Fibroblast of skin of scalp (primary cell): Measurements from ENCODE around the gene NUP50.

Experiments used
- DNase-seq: peaks from one replicate; pipeline ENCODE4 v3.0.0-alpha.2; 2013

The NUP50 gene

DNA sequence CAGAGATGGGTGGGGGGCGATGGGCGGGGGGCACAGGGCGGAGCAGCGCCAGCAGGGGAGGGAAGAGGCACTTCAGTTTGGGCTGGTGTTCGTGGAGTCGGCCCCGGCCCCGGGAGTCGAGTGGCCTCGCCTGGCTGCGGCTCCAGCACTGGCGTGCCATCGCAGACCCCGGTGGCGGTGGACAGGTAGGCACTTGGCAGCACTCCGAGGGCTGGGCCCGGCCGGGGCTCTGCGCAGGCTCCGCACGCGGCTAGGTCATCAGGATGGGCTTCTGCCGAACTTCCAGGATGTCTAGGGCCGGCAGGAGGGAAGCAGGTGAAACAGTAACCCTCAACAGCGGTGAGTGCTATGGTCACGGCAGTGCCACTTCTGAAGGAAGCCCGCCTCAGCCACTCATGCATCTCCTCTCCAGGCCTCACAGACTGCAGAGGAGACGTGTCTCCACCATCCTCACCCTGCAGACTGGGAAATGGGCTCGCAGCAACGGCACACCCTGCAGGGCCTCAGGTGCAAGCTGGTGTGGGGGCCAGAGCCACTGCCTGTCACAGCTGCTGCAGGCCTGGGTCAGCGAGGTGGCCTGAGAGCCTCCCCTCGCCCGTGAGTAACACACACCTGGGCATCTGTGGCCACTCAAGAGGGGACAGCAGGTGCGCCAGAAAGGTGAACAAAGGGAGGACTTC lies 33.3 kb downstream of the NUP50 start:
- DNase-seq, result no peak

DNA sequence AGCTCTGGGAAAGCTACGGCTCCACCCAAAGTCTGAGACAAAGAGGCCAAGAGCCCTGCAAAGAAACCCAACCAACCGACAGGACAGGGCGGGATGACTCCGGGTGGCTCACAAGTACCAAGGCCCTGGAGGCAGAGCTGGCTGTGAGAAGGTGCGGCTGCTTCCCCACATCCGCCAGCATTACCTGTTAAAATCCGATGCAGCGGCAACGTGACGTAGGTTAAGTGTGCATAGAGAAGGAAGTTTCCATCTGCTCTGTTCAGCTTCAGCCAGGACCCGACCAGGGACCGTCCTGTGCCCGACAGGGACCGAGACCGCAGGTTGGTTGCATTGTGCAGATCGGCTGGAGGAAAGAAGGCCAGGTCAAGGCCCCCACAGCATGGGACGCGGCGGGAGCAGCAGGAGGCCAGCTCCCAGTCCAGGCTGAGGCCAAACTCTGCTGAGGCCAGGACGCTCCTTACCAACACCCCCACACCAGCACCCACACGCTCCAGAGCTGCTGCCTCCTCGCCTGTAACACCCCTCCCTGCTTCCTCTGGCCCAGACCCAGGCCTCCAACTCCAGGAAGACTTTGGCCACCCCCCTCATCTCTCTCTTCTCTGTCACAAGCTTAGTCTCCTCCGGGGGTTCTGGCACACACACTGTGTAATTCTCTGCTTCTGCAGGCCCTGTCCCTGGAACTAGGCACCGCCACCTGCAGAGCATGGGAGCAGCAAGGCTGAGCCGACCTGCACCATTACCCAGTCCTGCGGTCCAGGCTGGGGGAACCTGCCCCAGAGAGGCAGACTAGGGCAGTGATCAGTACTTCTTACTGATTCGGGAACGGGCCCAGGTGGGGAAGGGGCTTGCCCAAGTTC lies 34.1 kb downstream of the NUP50 start:
- no peak for DNase-seq

DNA sequence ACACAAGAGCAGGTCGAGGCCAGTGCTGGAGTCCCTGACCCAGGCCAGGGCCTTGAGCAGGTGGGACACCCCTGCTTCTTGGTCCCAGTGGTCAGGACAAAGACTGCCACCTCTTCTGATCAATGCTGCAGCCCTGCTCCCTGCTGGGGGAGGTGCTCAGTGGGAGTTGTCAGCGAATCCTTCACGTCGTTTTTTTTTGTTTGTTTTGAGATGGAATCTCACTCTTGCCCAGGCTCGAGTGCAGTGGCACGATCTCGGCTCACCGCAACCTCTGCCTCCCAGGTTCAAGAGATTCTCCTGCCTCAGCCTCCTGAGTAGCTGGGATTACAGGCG lies 34.7 kb downstream of the NUP50 start:
- DNase-seq, result no peak

DNA sequence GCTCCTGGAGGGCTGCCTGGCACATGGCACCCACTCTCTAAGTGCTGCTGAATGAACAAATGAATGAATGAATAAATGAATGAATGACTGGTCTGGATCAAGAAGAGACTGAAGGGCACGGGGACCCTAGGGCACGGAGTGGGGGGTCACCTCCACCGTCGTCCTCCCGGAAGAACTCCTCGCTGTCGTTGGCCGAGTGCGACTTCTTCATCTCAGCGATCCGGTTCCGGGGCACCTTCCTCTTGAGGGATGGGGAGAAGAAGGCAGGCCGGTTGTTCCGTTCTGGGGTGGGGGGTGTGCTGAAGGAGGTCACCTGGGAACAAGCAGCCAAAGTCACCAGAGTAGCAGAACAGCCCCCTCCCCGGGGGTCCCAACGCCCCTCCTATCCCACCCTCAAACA lies 36.0 kb downstream of the NUP50 start:
- no peak for DNase-seq

DNA sequence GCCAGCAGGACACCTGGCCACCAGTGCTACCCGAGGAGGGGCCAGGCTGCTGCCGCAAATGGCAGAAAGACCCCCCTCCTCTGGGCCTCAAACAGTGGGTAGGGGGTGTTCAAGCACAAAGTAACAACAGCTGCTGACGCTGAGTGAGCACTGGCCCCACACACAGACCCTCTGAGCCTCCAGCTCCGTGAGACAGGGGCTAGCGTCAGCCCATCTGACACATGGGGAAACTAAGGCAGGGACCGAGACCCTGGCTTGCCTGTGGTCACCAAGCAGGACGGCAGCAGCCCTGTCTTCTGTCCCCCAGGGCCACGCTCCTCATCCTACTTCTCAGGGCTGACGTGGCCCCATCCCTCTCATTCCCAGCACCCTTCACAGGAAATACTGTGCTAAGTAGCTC lies 36.5 kb downstream of the NUP50 start:
- DNase-seq, result no peak

DNA sequence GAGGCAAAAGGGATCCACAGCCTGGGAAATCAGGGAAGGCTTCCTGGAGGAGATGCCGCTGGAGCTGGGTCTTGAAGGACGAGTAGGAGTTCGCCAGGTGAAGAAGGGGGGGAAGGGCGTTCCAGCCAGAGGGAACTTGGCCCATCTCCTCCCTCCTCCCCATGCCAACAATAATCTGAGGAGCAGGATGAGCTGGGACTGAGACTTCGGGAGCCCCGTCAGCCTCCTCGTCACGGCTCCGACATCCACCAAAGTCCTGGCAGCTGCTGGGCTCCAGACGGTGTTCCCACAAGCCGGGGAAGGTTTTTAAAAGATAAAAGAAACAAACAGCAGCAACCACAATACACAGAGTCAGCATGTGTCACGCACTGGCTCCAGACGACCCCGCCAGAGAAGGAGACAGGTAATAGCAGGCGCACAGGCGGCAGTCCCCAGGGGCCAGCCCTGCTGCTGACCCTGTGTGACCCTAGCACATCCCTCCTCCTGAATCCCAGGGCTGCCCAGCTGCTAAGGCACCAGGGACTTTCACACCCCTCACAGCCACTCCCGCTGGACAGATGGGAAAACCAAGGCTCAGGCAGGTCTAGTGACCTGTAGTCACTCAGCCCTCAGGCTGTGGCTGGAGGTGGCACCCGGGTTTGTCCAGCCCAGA lies 37.3 kb downstream of the NUP50 start:
- peak; percentile 26 for DNase-seq

DNA sequence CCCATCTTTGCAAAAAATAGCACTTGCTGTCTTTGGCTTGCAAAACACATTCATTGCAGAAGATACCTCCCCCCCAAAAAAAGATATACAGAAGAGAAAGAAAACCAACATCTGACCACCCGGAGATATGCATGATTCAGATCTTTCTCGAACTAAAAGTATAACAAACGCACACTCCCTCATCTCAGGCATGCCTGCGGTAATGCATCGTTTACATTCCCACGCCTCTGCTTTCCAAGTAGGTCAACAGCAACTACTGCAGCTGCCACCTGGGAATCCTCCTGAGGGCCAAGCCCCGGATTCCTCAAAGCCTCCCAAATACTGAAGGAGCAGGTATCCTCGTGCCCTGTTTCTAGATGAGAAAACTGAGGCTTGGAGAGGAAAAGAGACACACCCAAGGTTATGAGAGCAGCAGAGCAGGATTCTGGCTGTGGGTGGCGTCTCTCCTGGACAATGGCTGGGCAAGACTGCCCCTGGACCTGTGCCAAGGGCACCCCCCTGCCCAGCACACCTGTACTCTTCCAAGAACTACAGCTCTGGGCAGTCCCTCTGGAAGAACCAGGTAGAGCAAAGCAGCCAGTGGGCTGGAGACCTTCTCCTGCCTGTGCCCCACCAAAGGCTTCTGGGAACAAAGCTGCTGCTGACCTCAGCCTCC lies 38.1 kb downstream of the NUP50 start:
- DNase-seq, result peak; percentile 86

DNA sequence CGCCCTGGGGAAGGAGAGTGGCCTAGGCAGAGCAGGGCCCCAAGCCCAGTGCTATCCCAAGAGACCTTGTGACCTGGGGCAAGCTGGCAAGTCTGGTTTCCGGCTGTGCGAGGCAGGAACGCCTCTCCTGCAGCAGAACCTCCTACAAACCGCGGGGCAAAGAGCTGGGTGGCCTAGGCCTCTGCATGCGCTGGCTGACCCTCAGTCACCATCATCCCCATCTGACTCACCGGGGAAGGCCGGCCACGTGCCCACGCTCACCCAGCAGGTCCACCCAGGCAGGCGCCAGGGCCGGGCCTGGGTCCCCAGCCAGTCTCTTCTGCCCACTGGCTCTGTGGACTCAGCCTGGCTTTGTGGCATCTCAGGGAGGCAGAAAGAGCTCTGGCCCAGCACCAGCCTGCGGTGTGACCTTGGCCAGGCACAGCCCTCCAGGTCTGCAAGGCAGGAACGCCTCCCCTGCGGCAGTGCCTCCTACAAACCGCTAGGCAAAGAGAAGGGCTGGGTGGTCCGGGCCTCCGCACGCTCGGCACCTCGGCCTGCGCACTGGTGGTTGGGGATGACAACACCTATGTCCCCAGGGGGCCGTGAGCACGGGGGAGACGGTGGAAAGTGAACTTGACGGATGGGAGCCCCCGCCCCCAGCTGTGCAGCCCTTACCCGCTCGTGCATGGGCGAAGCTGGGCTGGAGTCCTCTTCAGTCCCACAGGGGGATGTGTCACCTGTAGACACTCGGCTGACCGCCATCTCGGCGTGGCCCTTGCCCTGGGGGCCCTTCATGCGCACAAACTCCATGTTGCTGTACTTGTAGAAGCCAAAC lies 38.8 kb downstream of the NUP50 start:
- DNase-seq, result no peak

DNA sequence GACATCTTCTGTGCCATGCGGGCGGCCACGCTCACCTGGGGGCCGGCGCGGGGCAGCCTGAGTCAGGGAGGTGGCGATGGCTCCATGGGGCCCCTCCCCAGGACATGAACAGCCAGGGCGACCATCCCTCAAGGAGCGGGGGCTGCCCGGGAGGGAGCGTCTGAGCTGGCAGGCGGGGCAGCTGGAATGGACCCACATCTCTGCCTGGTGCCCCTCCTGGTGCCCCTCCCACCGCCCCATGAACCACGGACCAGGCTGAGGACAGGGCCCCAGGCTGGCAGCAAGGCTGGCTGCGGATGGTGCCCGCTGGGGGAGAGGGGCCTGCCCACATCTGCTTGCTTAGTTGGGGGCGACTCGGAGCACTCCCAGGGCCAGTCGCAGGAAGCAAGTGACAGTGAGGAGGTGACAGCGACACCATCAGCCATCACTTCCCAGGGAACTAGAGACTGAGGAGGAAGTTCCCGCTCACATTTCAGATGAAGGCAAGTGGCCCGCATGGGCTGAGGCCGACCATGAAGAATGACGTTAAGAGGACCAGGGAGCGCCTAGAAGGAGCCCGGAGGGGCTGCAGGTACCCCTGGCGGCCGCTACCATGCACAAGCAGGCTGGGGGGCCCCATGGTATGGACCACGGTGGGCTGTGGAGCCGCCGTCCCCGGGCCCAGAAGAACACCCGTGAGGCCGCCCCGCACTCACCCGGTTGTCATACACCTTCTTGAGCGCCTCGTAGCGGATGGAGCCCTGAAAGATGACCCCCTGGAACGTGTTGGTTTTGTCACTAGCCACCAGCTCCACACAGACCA lies 39.6 kb downstream of the NUP50 start:
- DNase-seq, result no peak

DNA sequence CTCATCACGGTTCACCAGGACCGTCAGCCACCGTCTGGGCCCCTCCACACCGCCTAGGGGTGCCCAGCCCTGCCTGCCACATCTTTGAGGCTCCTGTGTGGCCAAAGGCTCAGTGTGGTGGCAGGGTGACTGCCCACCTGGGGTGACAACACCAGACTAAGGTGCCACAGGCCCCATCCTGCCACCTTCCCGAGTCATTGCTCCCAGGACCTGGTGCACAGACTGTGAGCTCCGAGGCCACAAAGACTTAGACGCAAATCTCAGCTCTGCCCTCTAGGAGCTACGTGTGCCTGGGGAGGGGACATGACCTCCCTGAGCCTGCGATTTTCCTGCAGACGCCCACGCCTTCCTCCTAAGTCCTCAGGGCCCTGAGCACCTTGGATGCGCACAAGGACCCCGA lies 40.5 kb downstream of the NUP50 start:
- DNase-seq, result no peak

DNA sequence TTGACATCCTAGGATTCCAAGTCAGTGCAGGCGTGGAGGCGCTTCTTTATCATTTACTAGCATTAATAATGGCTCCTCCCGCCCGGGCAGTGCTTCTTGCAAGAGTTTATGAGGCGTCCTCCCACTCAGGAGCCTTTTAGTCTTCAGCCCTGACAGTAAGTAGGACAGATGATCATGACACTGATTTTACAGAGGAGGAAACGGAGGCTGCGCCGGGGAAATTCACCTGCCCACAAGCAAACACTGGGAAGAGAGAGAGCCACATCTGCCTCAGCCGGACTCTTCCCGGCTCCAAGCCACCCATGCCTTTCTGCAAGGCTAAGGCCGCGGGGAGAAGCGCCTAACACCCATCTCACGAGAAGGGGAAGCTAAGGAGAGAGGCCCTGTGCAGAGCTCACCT lies 41.1 kb downstream of the NUP50 start:
- no peak for DNase-seq

DNA sequence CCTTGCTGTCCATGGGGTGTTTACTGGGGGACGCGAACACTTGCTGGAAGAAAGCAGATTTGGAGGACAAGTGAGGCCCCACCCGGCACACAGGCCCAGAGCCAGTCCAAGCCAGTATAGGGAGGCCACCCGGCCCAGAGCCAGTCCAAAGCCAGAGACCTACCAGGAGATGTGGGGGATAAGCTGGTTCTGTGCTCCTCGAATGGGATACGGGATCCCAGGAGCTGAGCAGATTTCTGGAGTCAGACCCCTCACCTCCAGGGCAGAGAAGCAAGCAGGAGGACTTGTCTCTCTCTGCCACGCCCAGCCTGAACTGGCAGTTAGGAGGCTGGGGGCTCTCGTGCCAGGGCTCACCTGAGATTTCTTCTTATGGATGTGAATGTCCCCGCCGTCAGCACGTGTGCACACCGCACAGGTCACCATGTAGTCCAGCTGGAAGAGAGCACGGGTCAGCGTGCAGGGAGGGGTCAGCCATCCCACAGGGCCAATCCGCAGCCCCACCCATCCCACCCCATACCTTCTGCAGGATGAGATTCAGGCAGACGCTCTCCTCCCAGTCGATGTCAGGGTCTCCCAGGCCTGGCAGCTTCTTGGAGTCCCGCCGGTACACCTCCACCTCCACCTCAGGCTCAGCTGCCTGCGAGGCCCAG lies 41.7 kb downstream of the NUP50 start:
- no peak for DNase-seq

DNA sequence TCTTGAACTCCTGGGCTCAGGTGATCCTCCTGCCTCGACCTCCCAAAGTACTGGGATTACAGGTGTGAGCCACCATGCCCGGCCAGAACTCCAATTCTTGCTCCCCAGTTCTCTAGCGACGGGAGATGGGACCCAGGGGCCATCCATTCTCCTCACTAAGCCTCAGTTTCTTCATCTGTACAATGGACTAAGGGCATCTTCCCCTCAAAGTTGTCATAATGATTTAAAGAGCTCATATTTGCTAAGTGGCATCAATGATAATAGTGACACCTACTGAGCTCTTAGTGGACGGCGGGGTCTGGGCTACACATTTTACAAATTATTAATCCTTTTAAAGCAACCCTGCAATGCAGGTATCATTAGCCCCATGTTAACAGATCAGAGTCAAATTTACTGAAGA lies 42.5 kb downstream of the NUP50 start:
- DNase-seq, result no peak

DNA sequence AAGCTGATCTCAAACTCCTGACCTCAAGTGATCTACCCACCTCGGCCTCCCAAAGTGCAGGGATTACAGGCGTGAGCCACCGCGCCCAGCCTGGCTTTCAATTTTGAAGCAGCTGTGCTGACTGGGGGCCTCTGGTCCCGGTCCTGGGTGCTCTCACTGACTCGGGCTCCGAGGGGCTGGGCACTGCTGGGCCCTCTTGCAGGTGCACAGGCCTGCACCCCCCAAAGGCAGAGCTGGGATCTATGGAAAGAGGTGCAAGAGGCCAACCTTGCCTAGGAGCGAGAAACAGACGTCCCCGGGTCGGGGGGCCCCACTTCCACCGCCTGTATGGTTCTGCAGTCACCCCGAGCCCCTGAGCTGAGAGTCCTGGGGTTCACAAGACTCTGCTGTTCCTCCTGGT lies 43.8 kb downstream of the NUP50 start:
- DNase-seq, result no peak

DNA sequence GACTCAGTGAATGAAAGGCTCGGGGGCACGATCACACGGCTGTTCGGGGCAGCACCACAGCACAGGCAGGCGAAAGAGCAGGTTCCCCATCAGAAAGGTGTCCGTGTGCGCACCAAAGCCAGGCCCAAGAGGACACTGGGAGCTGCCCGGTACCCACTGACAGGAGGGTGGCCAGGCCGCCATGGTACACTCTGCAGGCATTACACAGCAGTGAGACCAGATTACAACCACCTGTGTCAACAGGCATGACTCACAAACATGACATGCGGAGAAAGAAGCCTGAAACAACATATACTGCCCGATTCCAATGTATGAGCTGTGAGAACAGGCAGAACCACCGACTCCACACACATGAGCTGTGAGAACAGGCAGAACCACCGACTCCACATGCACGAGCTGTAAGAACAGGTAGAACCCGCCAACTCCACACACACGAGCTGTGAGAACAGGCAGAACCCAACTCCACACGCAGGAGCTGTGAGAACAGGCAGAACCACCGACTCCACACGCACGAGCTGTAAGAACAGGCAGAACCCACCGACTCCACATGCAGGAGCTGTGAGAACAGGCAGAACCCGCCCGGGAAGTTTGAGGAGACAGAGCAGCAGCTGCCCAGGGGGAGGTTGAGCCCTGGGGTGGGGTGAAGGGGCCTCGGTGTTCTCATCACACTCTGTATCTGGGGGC lies 44.4 kb downstream of the NUP50 start:
- DNase-seq, result peak; percentile 75

DNA sequence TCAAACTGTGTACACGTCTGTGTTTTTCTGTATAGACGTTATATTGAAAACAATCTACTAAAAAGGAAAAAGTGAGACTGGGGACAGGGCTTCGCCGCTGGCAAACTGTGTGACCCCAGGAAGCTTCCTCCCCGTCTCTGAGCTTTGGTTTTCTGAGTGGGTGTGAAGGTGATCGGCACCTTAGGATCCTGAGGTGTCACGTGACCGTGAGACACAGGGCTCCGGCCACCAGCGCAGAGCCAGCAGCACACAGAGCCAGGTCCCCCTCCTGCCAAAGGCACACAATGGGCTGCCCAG lies 44.9 kb downstream of the NUP50 start:
- DNase-seq, result no peak

DNA sequence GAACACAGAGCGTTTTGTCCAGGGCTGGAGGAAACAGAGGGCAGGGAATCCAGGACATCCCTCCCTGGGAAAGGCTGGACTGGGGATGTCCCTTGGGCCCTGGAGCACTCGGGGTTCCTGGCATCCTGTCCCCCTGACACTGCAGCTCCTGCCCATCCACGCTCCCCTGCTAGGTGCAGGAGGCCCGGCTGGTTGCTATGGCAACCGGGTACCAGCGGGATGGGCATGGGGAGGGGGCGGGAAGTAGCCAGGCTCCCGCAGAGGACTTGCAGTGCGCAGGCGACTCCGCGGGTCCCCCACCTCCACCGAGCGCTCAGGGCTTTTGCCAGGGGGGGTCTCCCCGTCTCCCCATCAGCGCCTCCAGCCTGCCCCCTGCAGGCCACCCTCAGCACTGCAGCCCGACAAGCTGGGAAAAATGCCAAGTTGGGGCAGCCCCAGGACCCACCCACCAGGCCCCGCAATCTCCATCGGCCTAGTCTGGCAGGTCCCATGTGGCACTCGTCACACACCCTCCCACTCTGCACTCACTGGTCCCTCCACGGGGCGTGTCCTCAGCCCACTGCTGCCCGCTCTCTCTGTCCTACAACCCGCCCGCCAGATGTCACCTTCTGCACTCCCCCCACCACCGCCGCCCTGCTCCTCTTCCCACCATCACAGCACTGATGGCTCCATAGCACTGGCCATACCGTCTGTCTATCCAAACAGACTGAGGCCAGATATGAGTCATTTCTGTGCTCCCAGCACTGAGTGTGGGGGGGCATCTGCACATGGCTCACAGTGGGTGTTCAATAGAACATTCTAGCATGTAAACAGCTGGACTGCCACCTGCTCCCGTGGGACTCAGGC lies 45.5 kb downstream of the NUP50 start:
- peak; percentile 83 for DNase-seq

DNA sequence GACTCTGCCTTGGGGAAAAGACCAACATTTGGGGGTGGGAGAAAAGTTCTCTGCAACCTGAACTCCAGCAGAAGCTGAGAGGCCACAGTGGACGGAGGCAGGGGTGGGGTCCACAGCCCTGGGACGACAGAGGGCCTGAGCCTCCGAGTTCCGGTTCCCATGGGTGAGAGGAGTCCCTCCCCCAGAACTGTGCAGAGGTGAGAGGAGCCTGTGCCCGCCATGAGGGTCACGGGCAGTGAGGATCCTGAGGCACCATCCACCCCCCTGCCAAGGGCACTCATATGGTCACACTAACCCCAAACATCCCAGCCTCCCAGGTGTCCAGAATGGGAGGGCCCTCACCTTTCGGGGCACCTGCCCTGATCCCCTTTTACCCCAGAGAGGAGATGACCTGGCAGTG lies 46.4 kb downstream of the NUP50 start:
- DNase-seq, result no peak

DNA sequence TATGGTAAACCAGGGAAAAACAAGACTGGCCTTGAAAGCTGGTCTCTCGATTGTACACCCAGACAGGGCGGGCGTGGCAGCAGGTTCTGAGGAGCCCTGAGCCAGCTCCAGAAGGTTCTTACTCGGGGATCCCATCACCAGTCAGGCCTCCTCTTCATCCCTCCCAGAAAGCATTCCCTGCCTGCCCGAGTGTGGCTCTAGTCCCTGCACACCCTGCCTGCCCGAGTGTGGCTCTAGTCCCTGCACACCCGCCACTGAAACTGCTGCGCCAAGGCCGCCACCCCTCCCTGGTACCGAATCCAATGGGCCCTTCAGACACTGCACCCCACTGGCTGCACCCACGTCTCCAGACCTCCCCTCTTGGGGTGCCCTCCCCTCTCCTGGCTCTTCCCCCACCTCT lies 46.9 kb downstream of the NUP50 start:
- DNase-seq, result no peak

DNA sequence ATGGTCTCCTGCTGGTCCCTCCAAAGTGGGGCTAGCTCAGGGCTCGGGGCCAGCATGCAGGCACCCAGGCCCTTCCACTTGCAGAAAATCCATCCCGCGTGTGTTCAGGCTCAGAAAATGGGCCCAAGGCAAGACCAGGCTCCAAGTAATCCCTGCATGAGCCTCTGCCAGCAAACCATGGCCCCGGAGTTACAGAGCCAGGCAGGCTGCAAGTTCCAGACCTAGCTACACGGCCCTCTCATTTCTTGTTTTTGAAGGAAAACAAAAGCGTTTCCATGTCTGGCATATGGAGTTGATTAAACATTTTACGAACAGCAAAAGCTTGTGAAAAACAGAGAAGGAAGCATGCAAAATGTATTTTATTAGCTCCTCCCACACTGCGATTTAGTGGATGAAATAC lies 47.3 kb downstream of the NUP50 start:
- peak; percentile 84 for DNase-seq
